Measurements from ENCODE around the gene GFOD1. TPM values are rescaled to one million over a fixed set of nuclear protein-coding genes. Genes with fewer than 3 reads are reported as not detected.
"Not testable (repeated sequence)": the region's sequence is repeated elsewhere in the genome, so short reads cannot be mapped to it uniquely, and the experiment has no call there.

Gene GFOD1
- total and polyA plus RNA-seq, 4 donors, result 9.4 to 30.6 (median 17.6) TPM

GRCh38 chr6:13512900-13513299 is 25.5 kb upstream of the GFOD1 start:
- no peaks in the 10 kb centered on the region for H3K27me3 ChIP-seq (ENCODE audit: control insufficient read depth, insufficient read depth, low read length)
- 96% methylated on average over 8 of the region's 9 CpGs for WGBS (ENCODE audit: insufficient coverage)
- no peaks in the 10 kb centered on the region for H3K36me3 ChIP-seq (ENCODE audit: control insufficient read depth, insufficient read depth, low read length)
- H3K27ac ChIP-seq (ENCODE audit: low read depth, low read length), result no peak overlapping the region
- no peak for DNase-seq (ENCODE audit: low read depth in 4 of 6, low spot score in 6 of 6)
- H3K4me1 ChIP-seq (ENCODE audit: control insufficient read depth, insufficient read depth, low read length), result no peaks in the 10 kb centered on the region
- H3K9me3 ChIP-seq (ENCODE audit: control insufficient read depth, insufficient read depth, low read length), result no peaks in the 10 kb centered on the region
- H3K4me3 ChIP-seq (ENCODE audit: low read depth, low read length), result no peak overlapping the region

DNA sequence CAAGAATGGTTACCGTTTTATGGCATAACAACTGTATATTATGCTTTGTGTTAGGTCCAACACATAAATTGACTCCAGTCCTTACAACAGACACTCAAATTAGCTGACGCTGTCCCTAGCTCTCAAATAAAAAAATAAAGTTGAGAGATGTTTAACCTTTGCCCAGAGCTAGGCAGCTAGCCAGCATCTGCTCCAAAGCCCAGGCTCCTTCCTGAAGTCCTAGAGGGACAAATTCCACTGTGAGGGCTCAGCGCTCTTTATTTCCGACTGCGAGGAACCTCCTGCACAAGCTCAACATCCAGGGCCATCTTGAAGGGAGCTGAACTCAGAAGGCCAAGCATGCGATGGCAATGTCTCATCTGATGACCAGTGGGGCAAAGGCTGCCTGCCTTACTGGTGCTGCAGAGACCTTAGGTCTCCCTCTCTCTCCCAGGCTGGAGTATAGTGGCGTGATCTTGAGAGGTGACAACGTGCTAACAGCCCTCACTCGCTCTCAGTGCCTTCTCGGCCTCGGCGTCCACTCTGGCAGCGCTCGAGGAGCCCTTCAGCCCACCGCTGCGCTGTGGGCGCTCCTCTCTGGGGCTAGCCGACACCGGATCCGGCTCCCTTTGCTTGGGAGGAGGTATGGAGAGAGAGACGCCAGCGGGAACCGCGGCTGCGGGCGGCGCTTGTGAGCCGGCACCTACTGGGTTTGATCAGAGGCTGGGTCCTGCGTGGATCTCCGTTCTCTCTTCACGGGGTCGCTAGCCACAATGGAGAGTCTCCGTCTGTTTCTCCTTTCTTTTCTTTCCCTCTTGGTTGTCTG is 24.7 kb upstream of the GFOD1 start:
- H3K4me3 ChIP-seq (ENCODE audit: low read depth, low read length), result no peak overlapping the region
- no peaks in the 10 kb centered on the region for H3K36me3 ChIP-seq (ENCODE audit: control insufficient read depth, insufficient read depth, low read length)
- no peak for DNase-seq (ENCODE audit: low read depth in 4 of 6, low spot score in 6 of 6)
- 81% methylated on average over 19 of the region's 33 CpGs for WGBS (ENCODE audit: insufficient coverage)
- no peaks in the 10 kb centered on the region for H3K27me3 ChIP-seq (ENCODE audit: control insufficient read depth, insufficient read depth, low read length)
- H3K9me3 ChIP-seq (ENCODE audit: control insufficient read depth, insufficient read depth, low read length), result no peaks in the 10 kb centered on the region
- H3K27ac ChIP-seq (ENCODE audit: low read depth, low read length), result no peak overlapping the region
- H3K4me1 ChIP-seq (ENCODE audit: control insufficient read depth, insufficient read depth, low read length), result no peaks in the 10 kb centered on the region

- H3K27me3 ChIP-seq (ENCODE audit: control insufficient read depth, insufficient read depth, low read length); DNase-seq (ENCODE audit: low read depth in 4 of 6, low spot score in 6 of 6); H3K9me3 ChIP-seq (ENCODE audit: control insufficient read depth, insufficient read depth, low read length); H3K27ac ChIP-seq (ENCODE audit: low read depth, low read length); H3K4me1 ChIP-seq (ENCODE audit: control insufficient read depth, insufficient read depth, low read length); H3K36me3 ChIP-seq (ENCODE audit: control insufficient read depth, insufficient read depth, low read length); H3K4me3 ChIP-seq (ENCODE audit: low read depth, low read length): not testable (repeated sequence)
- WGBS (ENCODE audit: insufficient coverage), result 84% methylated on average over 37 of the region's 37 CpGs
Measured at GRCh38 chr6:13511141-13511571, 23.8 kb upstream of the GFOD1 start.

- H3K9me3 ChIP-seq (ENCODE audit: control insufficient read depth, insufficient read depth, low read length); H3K4me3 ChIP-seq (ENCODE audit: low read depth, low read length); H3K36me3 ChIP-seq (ENCODE audit: control insufficient read depth, insufficient read depth, low read length); H3K27ac ChIP-seq (ENCODE audit: low read depth, low read length); DNase-seq (ENCODE audit: low read depth in 4 of 6, low spot score in 6 of 6); H3K4me1 ChIP-seq (ENCODE audit: control insufficient read depth, insufficient read depth, low read length); H3K27me3 ChIP-seq (ENCODE audit: control insufficient read depth, insufficient read depth, low read length): not testable (repeated sequence)
- WGBS (ENCODE audit: insufficient coverage), result 100% methylated on average over 1 of the region's 1 CpG
Measured at GRCh38 chr6:13510433-13510832, 23.0 kb upstream of the GFOD1 start.

DNA sequence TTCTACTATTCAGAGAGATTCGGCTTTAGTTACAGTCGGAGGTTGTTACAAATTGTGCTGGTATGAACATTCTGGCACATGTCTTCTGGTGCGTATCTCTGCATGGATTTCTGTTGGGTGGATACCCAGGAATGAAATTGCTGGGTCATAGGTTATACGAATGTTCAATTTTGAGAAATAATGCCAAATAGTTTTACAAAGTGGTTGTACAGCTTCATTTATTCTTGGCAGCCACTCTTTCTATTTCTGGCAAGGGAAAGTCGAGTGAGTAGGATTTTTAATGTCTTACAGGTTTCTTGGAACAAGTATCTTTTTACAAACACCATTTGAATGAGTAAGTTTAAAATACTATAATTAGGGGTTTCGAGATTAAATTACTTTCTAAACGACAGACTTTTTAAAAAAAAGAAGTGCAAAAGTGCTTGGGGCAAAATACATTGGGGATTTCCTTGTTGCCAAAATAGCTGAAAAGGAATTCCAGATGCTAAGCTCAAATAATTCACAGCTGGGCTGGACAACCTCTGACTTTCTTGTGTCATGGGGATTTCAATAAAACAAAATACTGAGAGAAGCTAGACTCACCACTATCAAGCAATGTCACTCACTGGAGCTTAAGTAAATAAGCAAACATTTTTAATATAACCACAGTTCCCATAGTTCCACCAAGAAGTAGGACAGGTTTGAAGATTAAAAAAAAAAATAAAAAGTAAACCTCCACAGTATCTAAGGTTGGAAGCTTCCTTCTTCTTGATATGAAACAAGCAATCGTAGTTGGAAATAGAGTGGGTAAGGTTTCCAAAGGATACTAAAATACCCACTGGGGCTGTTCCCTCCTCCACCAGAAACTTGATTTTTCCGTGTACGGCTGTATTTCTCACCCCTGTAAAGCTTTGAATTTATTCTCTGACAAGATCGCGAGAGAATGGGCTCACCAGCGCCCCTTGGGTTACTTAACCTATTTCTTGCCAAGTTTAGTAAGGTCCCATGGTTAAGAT is 21.6 kb upstream of the GFOD1 start:
- no peak overlapping the region for H3K27ac ChIP-seq (ENCODE audit: low read depth, low read length)
- WGBS (ENCODE audit: insufficient coverage), result 77% methylated on average over 5 of the region's 13 CpGs
- no peaks in the 10 kb centered on the region for H3K9me3 ChIP-seq (ENCODE audit: control insufficient read depth, insufficient read depth, low read length)
- DNase-seq (ENCODE audit: low read depth in 4 of 6, low spot score in 6 of 6), result peak in 1 of 6 donors; percentile 40
- H3K36me3 ChIP-seq (ENCODE audit: control insufficient read depth, insufficient read depth, low read length), result no peaks in the 10 kb centered on the region
- no peaks in the 10 kb centered on the region for H3K4me1 ChIP-seq (ENCODE audit: control insufficient read depth, insufficient read depth, low read length)
- no peak overlapping the region for H3K4me3 ChIP-seq (ENCODE audit: low read depth, low read length)
- H3K27me3 ChIP-seq (ENCODE audit: control insufficient read depth, insufficient read depth, low read length), result no peaks in the 10 kb centered on the region

- H3K9me3 ChIP-seq (ENCODE audit: control insufficient read depth, insufficient read depth, low read length), result no peaks in the 10 kb centered on the region
- DNase-seq (ENCODE audit: low read depth in 4 of 6, low spot score in 6 of 6), result peak in 2 of 6 donors; percentile 34 to 51
- H3K27me3 ChIP-seq (ENCODE audit: control insufficient read depth, insufficient read depth, low read length), result no peaks in the 10 kb centered on the region
- no peaks in the 10 kb centered on the region for H3K36me3 ChIP-seq (ENCODE audit: control insufficient read depth, insufficient read depth, low read length)
- no peaks in the 10 kb centered on the region for H3K4me1 ChIP-seq (ENCODE audit: control insufficient read depth, insufficient read depth, low read length)
- no peak overlapping the region for H3K4me3 ChIP-seq (ENCODE audit: low read depth, low read length)
- WGBS (ENCODE audit: insufficient coverage), result no CpG with 5 or more reads among the region's 3 CpGs
- no peak overlapping the region for H3K27ac ChIP-seq (ENCODE audit: low read depth, low read length)
Measured at GRCh38 chr6:13507306-13507860, 20.0 kb upstream of the GFOD1 start.

DNA sequence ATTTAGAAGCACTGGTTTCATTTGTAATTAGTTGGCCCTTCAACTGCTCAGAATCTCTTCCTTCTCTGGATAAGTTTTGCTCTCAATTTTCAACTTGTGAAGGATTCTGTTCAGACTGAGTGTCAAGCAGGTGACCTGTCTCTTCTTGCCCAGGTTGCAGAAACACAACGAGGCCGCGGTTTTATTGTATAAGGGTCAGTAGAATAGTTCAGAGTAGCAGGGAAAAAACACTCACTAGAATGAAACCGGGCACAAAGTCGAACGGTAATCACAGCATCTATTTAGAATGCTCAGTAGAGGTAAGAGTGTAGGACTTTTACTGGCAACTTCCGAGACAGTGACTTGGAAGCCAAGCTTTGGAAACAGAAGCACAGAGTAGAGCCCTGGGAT is 17.9 kb upstream of the GFOD1 start:
- Histone ChIP-seq H3K9me3 (ENCODE audit: control insufficient read depth, insufficient read depth, low read length) (no peaks in the 10 kb centered on the region), H3K4me3 (ENCODE audit: low read depth, low read length) (no peak overlapping the region), H3K27me3 (ENCODE audit: control insufficient read depth, insufficient read depth, low read length) (no peaks in the 10 kb centered on the region), H3K27ac (ENCODE audit: low read depth, low read length) (no peak overlapping the region), H3K4me1 (ENCODE audit: control insufficient read depth, insufficient read depth, low read length) (no peaks in the 10 kb centered on the region), H3K36me3 (ENCODE audit: control insufficient read depth, insufficient read depth, low read length) (no peaks in the 10 kb centered on the region)
- WGBS (ENCODE audit: insufficient coverage), result 94% methylated on average over 7 of the region's 7 CpGs
- no peak for DNase-seq (ENCODE audit: low read depth in 4 of 6, low spot score in 6 of 6)

GRCh38 chr6:13504611-13505344 is 17.4 kb upstream of the GFOD1 start:
- no peaks in the 10 kb centered on the region for H3K9me3 ChIP-seq (ENCODE audit: control insufficient read depth, insufficient read depth, low read length)
- H3K27ac ChIP-seq (ENCODE audit: low read depth, low read length), result no peak overlapping the region
- H3K36me3 ChIP-seq (ENCODE audit: control insufficient read depth, insufficient read depth, low read length), result no peaks in the 10 kb centered on the region
- H3K27me3 ChIP-seq (ENCODE audit: control insufficient read depth, insufficient read depth, low read length), result no peaks in the 10 kb centered on the region
- 79% methylated on average over 5 of the region's 5 CpGs for WGBS (ENCODE audit: insufficient coverage)
- H3K4me1 ChIP-seq (ENCODE audit: control insufficient read depth, insufficient read depth, low read length), result no peaks in the 10 kb centered on the region
- no peak for DNase-seq (ENCODE audit: low read depth in 4 of 6, low spot score in 6 of 6)
- no peak overlapping the region for H3K4me3 ChIP-seq (ENCODE audit: low read depth, low read length)

- Histone ChIP-seq H3K4me3 (ENCODE audit: low read depth, low read length) (no peak overlapping the region), H3K27me3 (ENCODE audit: control insufficient read depth, insufficient read depth, low read length) (no peaks in the 10 kb centered on the region), H3K9me3 (ENCODE audit: control insufficient read depth, insufficient read depth, low read length) (no peaks in the 10 kb centered on the region), H3K36me3 (ENCODE audit: control insufficient read depth, insufficient read depth, low read length) (no peaks in the 10 kb centered on the region), H3K4me1 (ENCODE audit: control insufficient read depth, insufficient read depth, low read length) (no peaks in the 10 kb centered on the region), H3K27ac (ENCODE audit: low read depth, low read length) (no peak overlapping the region)
- DNase-seq (ENCODE audit: low read depth in 4 of 6, low spot score in 6 of 6), result no peak
- WGBS (ENCODE audit: insufficient coverage), result 80% methylated on average over 2 of the region's 3 CpGs
Measured at GRCh38 chr6:13500915-13501314, 13.5 kb upstream of the GFOD1 start.
